GM12891 (cell line): Measurements from ENCODE around the gene GATA6. TPM values are rescaled to one million over a fixed set of nuclear protein-coding genes. Genes with fewer than 3 reads are reported as not detected.

Source experiments
- DNase-seq: peaks from one replicate; pipeline ENCODE4 v3.0.0; 2011; ENCODE audit warnings: low spot score; ENCODE audit not compliant: insufficient read length
- FAIRE-seq: peaks from 2 replicates; lab custom pipeline; 2011; peaks lifted over from hg19 to GRCh38; lab: Jason Lieb, UNC
- PAX5 ChIP-seq: IDR thresholded peaks from 2 replicates; pipeline ENCODE4 v1.6.1; 2011; ENCODE audit warnings: low read length, moderate library complexity, mild to moderate bottlenecking; ENCODE audit not compliant: insufficient read depth, severe bottlenecking
- POLR2A ChIP-seq: IDR thresholded peaks from 2 replicates; pipeline ENCODE4 v1.6.1; 2011; ENCODE audit warnings: low read depth, low read length, control low read depth
- POLR2AphosphoS5 ChIP-seq: IDR thresholded peaks from 2 replicates; pipeline ENCODE4 v1.6.1; 2011; ENCODE audit warnings: low read depth, low read length, control low read depth
- POU2F2 ChIP-seq: IDR thresholded peaks from 2 replicates; pipeline ENCODE4 v1.6.1; 2011; ENCODE audit warnings: low read depth, mild to moderate bottlenecking, control low read depth, low read length, moderate library complexity
- SPI1 ChIP-seq: IDR thresholded peaks from 2 replicates; pipeline ENCODE4 v1.6.1; 2011; ENCODE audit warnings: low read depth, low read length, control low read depth
- TAF1 ChIP-seq: IDR thresholded peaks from 2 replicates; pipeline ENCODE4 v1.6.1; 2011; ENCODE audit warnings: low read depth, low read length, control low read depth
- polyA plus RNA-seq: library from polyadenylated mRNA; unstranded; fragments of >200 nt; gene quantifications from one replicate; pipeline ENCODE4 v1.2.1, GENCODE V29; 2012; ENCODE audit warnings: low read depth, missing spikeins, inconsistent platforms; ENCODE audit not compliant: missing spikeins

GATA6 gene
- 0.03 TPM for polyA plus RNA-seq

DNA sequence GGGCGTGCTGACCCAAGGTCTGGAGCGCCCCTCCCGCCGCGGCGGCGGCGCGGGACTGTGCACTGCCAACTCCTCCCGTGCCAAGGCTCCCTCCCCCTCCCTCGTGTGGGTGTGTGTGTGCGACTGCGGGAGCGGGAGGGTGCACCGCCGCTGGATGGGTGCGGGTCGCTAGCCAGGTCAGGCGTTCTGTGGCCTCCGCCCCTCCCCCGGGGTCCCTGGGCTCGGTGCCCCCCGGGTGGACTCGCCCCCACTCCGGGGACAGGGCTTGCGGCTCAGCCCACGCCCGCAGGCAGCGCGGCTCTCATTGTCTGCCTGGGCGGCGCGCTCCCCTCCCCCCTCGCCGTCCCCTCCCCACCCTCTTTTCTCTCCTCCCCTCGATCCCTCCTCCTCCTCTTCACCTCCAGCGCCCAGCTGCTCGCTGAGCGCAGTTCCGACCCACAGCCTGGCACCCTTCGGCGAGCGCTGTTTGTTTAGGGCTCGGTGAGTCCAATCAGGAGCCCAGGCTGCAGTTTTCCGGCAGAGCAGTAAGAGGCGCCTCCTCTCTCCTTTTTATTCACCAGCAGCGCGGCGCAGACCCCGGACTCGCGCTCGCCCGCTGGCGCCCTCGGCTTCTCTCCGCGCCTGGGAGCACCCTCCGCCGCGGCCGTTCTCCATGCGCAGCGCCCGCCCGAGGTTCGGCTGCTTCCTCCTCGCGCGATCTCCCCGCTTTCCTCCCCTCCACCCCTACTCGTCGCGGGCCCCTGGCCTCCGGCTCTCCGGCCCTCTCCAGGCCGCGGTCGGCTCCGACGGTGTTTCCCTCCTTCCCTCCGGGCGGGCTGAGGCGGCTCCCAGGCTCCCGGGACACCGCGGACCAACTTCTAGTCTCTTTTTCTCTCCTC lies at the start of gene GATA6:
Gene GATA6, plus strand, starts transcription at position 579 of the 878 bp plus-strand sequence. CDS start 1,556 bp downstream, outside the sequence.
- DNase-seq (peak; percentile 63), FAIRE-seq (no peak)
- TF ChIP-seq POU2F2: no peak
- TF ChIP-seq POLR2AphosphoS5: no peak
- TF ChIP-seq TAF1: no peak
- TF ChIP-seq POLR2A: no peak
- no peak for TF ChIP-seq PAX5
- no peak for TF ChIP-seq SPI1

DNA sequence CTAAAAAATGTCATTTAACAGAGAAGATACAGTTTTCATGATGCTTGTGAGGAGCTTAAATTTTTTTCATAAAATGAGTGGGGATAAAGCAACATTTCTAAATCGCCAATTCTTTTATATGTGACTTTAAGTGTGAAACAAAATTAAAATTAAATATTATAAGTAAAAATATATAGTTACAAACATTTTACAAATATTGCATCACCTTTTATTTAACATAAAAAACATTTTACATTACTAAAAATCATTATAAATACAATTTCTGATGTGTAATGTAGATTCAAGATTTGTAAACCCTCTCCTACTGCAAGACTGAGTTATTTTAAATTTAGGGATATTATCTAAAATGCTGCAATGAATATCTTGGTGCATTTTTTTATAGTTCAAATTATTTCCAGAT lies 44.4 kb upstream of the GATA6 start:
- TF ChIP-seq POU2F2 (no peak), POLR2A (no peak), SPI1 (no peak), TAF1 (no peak), POLR2AphosphoS5 (no peak), PAX5 (no peak)
- no peak for DNase-seq
- FAIRE-seq: no peak

- TF ChIP-seq SPI1 (no peak), POU2F2 (no peak), PAX5 (no peak), POLR2AphosphoS5 (no peak), TAF1 (no peak), POLR2A (no peak)
- FAIRE-seq (no peak), DNase-seq (no peak)
These were observed 40.4 kb upstream of the GATA6 start for GRCh38 chr18:22128954-22129353.

DNA sequence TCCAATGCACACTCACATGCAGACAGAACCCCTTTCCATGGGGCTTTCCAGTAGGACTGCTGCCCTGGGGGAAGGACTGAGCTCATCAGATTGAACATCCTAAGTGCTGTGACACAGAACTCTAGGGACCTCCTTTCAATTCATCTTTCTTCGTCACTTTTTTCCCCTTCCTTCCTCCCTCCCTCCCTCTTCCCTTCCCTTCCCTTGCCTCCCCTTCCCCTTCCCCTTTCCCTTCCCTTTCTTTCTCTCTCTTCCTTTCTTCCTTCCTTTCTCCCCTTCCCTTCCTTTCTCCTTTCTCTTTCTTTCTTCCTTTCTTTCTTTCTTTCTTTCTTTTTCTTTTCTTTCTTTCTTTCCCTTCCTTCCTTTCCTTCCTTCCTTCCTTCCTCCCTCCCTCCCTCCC lies 39.6 kb upstream of the GATA6 start:
- DNase-seq: no peak
- FAIRE-seq: no peak
- TF ChIP-seq PAX5 (no peak), TAF1 (no peak), SPI1 (no peak), POLR2A (no peak), POU2F2 (no peak), POLR2AphosphoS5 (no peak)

DNA sequence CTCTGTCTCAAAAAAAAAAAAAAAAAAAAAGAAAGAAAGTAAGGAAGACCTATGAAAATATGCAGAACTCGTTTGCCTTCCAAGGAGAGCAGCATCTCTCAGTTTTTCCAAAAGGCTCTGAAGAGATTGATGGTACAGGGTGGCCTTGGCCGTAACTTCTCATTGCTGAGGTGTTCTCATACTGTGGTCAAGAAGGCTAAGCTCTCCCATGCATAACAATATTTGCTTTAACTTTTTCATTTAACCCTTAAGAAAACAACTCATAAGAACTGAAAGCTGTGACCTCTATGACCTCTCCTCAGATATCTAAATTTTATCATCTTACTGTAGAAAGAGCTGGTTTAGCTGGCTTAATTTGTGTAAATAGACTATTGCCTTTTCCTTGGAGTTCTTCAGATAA lies 37.1 kb upstream of the GATA6 start:
- FAIRE-seq (no peak), DNase-seq (no peak)
- TF ChIP-seq SPI1: no peak
- TF ChIP-seq POLR2AphosphoS5: no peak
- TF ChIP-seq PAX5: no peak
- no peak for TF ChIP-seq TAF1
- TF ChIP-seq POU2F2: no peak
- no peak for TF ChIP-seq POLR2A

DNA sequence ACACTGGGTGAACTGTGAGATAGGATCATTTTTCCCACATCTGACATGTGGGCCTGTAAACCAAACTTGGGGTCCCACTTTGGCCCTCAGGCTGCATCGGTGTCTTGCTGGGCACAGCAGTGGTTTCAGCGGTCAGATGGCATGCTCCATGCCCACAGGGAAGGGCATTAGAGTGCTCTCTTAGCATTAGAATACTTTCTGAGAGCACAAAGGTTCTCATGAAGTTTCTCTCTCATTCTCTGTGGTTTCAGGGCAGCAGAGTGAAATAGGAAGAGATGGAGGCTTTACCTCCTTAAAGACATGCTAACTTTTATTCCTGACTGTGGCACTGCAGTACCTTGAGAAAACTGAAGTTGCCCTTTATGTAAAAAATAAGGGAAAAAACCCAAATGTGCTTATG lies 36.6 kb upstream of the GATA6 start:
- TF ChIP-seq POLR2AphosphoS5: no peak
- TF ChIP-seq SPI1: no peak
- no peak for TF ChIP-seq PAX5
- TF ChIP-seq POLR2A: no peak
- TF ChIP-seq TAF1: no peak
- TF ChIP-seq POU2F2: no peak
- DNase-seq (no peak), FAIRE-seq (no peak)

- TF ChIP-seq POLR2A (no peak), TAF1 (no peak), POU2F2 (no peak), SPI1 (no peak), POLR2AphosphoS5 (no peak), PAX5 (no peak)
- DNase-seq (no peak), FAIRE-seq (no peak)
These were observed 33.0 kb upstream of the GATA6 start for GRCh38 chr18:22136395-22136794.

GRCh38 chr18:22141211-22141610 lies 28.2 kb upstream of the GATA6 start:
- no peak for TF ChIP-seq POLR2A
- no peak for TF ChIP-seq POU2F2
- TF ChIP-seq TAF1: no peak
- TF ChIP-seq POLR2AphosphoS5: no peak
- no peak for DNase-seq
- FAIRE-seq: no peak
